Inferior parietal cortex (tissue), 1 donor: ENCODE data around the gene PARL.
A peak's percentile ranks its signal among the peaks of the same experiment; 100 is the strongest.

ENCODE experiments used
- DNase-seq: peaks from one replicate; pipeline ENCODE4 v3.0.0-alpha.2; 2016; ENCODE audit errors: extremely low spot score

PARL gene

DNA sequence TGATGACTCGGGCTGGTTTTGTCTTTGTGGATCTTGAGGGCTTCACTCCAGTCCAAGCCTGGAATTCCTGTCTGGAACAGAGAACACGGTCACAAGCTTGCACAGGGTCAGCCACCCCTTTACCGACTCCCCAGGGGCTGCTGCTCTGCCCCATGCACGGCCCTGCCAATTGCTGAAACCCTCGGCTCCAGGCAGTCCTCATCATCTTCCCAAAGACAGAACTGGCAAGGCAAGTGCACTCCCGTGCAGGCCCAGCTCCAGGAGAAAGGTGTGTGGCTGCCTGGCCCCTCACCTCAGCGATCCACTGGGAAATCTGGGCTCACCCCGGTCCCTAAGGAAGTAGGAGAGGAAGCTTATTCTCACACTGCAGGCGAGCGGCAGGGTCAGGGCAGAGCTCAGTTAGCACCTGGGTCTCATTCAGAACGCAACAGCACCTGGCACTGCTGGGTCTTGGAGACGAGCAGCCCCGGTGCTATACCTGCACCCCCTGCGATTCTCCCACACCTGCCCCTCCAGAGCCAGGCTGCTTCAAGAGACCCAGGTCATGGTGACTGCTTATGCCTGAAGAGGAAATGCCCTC, 66.5 kb downstream of the PARL start:
- no peak for DNase-seq

DNA sequence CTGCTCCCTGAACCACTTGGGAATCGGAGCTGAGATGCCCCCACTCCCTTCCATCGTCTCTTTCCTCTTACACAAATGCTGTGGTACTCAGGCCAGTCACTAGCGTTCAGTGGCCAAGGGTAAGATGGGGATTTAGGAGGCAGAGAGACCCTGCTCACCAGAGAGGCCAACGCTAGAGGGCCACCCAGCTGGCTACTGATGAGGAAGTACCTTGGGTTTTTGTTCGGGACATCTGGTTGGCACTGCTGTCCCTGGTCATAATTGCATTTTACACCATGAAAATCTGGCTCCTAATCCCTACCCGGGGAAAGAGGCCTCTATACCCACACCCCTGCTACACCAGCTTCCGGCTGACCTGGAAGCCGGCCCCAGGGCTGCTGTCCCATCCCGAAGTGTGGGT, 67.0 kb downstream of the PARL start:
- no peak for DNase-seq

DNA sequence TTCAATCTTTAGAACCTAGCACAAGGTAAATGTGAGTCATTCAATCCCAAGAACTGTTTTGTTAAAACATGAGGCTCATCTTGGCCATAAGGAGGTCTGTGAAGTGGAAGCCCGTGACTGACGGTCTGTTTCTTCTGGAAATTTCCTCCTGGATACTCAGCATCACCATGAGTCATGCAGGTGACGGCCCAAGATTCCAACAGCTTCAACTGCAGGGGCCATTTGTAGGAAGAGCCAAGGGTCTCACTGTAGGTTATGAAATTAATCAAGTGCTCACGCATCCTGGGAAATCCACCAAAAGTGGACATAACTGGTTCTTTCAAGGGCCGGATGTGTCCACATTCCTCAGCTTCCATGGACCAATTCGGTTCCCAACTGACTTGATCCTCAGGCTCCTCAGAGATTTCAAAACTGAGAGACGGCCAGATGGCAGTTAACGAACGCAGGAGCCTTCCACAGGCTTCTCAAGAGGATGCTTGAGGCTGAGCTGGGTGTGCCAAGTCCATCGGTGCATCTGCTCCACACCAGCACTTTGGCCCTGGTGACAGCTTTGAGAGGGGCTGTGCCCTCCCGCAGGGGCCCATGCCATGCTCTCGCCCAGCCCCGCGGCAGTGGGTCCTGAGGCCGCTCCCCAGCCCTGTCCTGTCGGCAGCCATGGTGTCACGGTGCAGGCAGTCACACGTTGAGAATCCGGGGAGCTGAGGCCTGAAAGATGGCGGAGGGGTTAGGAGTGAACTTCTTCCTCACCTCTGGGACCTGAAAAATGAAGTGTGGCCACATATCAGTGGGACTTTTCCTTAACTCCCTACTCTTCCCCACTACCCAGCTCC, 67.8 kb downstream of the PARL start:
- DNase-seq = no peak

DNA sequence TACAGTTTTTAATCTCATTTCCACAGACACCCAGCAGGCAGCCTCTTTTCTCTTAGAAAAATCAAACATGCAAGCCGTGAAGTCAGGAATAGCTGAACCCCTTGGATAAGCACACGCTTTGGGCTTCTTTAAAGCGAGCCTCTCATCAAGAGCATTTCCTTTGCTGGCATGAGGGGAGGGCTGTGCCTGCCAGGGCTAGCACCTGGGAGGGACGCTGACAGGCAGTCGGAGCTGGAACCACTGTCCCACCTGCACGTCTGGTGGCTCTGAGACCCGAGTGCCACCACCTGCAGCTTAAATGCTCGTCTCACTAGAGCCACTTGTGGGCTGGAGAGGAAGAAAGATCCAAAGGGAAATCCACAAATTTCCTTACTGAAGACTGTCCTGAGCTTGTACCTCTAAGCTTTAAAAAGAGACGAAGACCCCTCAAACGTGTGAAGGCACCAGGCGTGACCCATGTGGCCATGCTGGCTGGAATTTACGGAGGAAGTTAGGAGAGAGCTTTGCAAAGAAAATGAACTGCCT, 68.7 kb downstream of the PARL start:
- DNase-seq = peak; percentile 24

DNA sequence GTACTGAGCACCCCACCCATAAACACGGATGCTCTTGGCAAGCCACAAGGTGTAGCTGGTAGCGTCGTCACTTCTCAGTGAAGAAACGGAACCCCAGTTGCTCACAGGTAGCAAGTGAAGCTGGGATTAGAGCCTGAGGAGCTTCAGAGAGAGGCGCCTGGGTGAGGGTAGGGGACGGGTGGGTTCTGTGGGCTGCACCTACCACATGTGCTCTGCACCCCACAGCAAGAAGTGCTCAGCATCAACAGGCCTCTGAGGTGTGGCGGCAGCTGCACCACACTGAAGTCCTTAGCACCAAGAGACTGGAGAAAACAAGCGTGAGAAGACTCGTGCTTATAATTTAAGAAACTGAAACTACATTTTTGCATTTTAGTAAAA, 69.1 kb downstream of the PARL start:
- DNase-seq = no peak

DNA sequence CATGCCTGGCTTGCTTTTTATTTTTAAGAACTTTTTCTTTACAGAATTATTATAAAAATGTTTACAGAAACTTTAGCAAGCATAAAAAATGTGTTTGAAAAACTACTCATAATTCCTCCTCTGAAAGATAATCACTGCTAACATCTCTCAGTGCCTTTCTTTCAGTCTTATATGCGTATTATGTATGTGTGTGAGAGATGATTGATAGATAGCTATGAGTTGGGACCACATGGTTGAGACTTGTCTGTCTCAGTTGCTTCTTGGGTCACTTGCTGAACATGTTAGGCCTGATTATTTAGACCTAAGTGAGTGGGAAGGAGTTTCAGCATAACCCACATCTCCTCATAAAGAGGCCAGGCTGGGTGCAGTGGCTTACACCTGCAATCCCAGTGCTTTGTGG, 70.4 kb downstream of the PARL start:
- peak; percentile 4 for DNase-seq

DNA sequence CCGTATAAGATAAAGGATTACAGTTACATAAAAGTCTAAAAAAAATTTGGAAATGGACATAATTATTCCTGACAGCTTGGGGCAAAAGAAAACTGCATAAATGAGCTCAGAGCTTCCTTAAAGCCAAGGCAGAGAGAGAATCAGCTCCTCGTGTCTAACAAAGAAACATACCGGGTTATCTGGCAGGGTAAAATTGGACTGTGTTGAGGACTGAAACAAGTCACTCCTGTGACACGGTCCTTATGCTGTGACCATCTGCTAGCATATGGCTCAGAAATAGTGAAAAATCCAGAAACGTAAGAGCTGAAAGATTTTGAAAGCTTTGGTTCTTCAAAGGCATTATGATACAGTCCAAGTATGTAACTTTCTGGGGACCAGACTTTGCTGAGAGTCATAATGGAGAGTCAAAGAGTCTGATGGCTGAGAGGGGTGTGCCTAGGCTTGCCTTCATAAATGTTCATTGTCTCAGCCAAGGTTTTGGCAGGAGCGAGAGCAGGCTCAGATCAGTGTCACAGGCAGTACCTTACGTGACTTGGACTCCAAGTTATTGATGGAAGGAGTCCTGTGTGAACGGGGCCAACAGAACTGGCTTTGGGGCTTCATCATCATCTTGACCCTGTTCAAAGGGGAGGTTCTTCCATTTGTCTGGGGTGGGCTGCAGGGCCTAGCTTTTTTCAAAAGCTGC, 71.8 kb downstream of the PARL start:
- peak; percentile 78 for DNase-seq

DNA sequence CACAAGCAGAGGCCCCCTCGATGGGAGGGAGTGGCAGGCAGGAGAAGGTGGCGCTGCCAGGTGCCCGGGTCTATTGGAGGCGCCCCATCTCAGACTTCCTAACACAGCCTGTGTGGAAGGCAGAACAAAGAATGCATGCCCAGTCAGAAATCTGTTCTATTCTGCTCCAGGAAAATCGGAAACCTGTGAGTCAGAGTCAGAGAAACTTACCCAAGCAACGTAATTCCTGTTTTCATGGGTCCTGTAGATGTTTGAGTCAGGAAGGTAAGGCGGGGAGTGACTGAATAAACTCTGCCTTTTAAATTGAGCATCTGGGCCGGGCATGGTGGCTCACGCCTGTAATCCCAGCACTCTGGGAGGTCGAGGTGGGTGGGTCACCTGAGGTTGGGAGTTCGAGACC, 73.0 kb downstream of the PARL start:
- no peak for DNase-seq

DNA sequence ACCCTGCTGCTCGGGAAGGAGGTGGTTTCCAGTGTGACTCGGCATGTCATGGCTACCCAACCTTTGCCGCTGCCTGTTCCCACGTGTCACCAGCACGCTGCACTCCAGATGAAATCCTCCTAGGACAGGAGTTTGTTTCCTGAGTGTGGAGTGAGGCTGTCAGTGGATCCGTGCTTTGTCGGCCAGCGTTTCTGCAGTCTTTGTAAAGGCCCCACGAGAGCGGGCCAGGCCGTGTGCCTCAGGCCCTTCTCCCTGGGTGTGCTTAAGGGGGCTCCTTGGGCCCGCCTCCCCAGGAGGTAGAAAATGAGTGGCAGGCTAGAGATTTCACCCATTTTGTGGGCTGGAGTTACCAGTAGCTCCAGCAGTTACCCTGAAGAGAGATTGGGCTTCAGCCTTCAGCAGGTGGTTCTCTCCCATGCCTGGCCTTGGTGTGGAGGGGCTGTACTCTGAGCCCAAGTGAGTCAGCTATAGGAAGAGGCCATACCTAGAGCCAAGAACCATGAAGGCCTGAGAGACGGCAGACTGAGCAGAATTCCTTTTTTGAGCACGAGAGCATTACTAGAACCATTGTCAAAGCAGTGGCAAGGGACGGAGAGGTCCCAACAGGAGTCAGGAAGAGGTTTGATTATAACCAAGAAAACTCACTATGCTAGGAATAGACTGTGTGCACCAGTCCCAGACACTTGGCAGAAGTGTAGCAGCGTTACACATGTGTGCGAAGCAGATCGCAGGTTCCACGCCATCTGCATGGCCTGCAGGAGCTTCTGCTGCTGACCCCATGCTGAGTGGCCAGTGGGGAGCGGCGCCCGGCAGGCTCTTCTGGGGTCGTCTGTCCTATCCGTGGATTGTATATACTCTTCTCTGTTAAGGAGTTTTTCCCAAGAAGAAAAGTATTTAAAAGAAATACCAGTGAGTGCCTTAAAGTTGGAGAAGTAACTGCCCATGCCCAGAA, 73.8 kb downstream of the PARL start:
- no peak for DNase-seq

DNA sequence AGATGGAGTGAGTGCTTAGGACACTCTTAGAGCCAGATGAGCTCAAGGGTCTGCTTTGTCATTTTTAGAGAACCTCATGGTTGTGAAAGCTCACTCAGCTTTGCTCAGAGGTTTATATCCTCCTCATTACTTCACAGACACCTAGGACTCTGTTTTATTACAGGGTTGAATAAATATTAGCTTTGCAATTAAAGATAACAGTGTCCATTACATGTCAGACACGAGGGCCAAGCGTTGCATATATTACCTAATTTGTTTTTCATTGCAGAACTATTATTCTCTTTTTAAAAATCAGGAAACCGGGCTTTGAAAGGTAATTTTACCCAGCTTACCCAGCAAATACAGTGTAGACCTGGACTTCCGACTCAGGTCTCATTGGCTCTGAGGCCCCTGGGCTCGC, 75.4 kb downstream of the PARL start:
- DNase-seq = no peak

DNA sequence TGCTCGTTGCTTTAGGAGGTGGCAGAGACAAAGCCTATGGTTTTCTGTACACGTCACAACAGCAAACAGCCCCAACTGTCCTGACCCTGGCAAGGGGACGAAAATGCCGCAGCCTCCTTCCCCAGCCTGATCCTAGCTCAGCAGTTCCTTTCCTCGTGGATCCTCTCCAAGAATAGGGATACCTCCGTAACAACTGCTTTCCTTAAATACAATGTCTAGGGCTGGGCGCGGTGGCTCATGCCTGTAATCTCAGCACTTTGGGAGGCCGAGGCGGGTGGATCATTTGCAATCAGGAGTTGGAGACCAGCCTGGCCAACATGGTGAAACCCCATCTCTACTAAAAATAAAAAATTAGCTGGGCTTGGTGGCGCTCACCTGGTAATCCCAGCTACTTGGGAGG, 76.3 kb downstream of the PARL start:
- DNase-seq = no peak

DNA sequence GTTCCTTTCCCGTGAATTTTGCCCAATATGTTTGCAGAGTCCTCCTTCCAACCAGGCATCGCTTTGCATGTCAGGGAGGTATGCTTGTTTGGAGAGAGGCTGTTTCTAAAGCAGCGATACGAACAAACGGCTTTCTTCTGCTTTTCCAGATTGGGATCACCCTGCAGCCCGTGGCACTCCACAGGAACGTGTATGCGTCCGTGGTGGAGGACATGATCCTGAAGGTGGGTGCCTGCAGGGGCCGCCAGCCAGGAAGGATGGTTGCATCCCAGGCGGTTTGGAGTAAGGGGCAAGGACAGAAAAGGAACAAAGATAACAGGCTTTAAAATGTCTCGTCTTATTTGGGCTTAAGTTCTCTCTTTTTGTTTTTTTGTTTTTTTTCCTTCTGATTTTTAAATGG, 76.8 kb downstream of the PARL start:
- DNase-seq = no peak

DNA sequence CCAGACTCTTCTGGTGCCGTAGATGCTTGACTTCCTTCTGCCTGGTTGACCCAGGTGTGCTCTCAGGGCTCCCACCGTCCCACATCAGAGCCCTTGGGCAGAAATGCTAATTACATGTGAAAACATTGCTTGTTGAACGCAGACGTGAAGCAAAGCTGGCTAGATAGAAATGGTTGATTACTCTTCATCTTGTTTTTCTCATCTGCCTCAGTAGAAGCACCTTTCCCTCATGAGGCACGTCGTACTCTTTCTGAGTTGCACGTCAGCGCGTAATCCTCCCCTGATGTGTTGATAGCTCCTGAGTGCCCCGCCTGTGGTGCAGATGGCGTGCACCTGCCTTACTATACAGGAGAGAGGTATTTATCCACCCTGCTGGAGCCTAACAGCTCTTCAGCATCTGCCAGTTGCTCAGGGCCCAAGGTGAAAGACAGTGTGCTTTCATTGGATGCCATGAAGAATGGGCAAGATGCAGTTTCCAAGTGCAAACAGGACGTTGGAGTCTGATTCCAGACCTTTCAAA, 77.4 kb downstream of the PARL start:
- no peak for DNase-seq

DNA sequence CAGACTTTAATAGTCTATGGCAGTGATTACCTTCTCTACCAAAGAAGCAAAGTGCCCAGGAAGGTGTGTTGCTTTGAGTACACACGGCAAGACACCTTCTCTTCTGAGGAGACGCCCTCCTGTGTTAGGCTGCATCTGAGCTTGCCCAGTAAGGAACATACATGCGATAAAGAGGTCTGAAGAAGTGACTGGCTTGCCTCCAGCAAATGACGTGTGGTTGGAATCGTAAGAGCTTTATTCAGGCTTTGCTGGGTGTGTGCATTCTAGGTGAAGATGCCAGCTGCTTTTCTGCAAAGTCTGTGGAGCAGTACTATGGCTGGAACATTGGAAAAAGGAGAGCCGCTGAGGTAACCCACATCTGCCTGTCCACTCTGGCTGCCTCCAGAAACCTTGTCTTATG, 81.7 kb downstream of the PARL start:
- peak; percentile 68 for DNase-seq

DNA sequence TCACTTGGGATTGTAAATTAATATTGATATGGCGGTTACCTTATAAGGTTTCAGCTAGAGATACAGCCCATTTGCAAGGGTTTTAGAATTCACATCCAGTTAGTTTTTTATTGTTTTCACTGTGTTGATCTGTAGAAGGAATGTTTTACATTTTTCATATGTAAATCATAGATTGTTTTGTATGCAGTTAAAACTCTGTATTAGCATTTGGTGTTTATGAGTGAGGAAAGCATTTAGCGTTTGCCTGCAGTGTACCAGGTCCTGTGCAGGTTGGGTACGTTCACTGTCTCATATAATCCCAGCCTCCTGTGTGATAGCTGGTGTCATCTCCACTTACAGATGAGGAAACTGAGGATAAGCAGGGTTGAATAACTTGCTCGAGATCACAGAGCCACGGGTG, 83.1 kb downstream of the PARL start:
- no peak for DNase-seq

DNA sequence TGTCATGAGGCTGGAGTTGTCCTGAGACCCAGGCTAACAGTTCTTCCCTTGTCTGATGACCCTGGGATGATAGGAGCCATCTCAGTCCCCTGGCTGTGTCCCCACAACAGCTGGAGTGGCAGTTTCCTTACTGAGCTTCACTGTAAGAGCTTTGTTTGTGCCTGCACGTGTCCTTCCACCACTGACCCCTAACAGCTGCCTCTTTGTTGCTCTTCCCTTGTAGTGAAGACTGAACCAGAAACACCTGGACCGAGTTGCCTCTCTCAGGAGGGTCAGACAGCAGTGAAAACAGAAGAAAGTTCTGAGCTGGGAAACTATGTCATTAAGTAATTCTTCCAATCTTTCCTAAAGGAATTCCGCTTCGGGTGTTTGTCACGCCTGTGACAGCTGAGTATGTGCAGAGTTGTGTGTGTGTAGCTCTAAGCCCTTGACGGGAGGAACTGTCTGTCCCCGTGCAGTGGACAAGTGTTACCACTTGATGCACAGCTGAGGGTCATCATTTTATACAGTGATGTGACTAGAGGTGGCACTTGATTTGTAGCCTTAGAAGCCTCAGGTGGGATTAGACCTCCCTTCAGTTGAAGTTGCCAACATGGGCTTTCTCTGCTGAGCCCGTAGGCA, 84.3 kb downstream of the PARL start:
- DNase-seq = peak; percentile 85

DNA sequence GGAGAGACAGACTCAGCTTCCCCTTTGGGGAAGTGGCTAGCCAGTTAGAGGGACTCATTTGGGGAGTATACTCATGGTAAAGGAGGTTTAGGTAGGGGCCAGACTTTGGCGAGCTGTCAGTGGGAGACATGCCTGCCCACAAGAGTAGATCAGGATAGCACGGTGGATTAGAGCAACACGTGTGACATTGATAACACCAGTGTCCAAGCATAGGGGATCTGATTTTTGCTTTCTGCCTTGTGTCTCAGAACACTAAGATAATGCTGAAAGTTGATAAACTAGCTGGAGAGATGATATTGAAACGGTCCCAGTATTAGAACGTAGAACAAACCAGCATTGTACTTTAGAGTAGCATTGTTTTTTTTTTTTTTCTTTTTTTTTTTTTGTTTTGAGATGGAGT, 85.2 kb downstream of the PARL start:
- DNase-seq = peak; percentile 39

DNA sequence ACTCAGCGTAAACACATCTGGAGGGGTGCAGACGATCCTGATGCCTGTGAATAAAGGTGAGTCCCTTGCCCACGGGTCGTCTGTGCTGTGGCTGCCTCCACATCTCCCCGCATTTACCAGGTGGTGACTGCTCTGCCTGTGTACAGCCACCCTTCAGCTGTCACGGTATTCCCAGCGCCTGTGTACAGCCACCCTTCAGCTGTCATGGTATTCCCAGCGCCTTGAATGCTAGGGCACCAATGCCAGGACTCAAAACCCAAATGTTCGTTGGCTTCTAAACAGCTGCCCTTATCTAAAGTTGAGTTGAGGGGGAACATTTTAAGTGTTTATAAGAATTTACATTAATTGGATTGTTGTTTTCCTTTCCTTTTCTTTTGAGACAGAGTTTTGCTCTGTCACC, 86.7 kb downstream of the PARL start:
- no peak for DNase-seq

DNA sequence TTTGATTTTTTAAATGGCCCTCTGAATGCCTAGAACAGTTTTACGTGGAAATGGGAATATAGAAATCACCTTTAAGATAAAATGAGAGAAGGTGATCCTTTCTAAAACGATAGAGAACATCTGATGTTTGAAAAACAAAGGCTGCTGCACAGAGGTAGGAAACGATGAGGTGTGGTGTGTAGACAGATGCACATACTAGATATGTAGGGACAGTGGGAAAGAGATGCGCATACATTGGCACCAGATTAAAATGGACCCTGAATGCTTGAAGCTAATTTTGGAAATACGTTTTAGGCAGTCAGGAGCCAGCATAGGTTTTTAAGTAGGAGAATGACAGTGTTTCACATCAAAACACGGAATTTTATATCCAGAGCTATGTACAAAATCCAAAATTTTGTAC, 88.3 kb downstream of the PARL start:
- DNase-seq = no peak

DNA sequence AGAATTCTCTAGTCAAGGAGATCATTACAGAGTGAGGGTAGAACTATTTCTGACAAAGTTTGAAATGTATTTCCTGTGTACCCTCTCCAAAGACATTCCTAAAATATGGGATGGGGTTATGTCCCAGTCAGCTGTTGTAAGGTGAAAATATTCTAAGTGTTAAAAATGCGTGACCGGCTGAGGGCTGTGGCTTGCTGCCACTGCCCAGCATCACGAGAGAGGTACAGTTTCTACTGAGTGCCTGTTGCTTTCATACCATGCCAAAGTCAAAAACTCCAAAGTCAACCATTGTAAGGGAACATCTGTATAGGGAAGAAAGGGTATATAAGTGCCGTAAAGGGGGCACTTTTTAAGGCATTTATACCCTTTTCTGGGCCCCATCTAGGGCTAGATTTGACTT, 90.2 kb downstream of the PARL start:
- DNase-seq = no peak

DNA sequence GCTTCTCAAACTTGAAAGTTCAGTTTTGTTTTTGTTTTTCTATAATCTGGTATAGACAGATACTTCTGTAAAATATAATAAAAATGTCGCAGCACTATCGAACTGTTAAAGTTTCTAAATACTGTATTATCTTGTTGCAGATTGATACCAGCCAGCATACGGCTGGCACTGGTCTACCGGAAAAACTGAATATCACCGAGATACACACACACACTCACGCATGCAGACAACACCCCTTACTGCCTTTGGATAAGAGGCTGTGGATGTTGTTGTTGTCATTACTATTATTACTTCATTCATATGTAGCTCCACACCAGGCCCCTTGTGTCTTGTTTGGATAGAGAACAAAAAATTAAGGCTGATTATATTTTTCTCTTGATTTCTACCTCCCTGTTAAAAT, 91.7 kb downstream of the PARL start:
- no peak for DNase-seq
